GM12874 (cell line): ENCODE measurements around the gene TRIM40.

Experiments
- CTCF ChIP-seq: IDR thresholded peaks from 2 replicates; pipeline ENCODE4 v1.5.1; 2011; ENCODE audit warnings: low read depth, mild to moderate bottlenecking, control low read depth, low read length, moderate library complexity; ENCODE audit not compliant: insufficient read depth

Gene TRIM40

GRCh38 chr6:30178837-30179236, 42.9 kb downstream of the TRIM40 start:
- TF ChIP-seq CTCF, result no peak

- no peak for TF ChIP-seq CTCF
Measured at GRCh38 chr6:30180145-30180544, 44.2 kb downstream of the TRIM40 start.

GRCh38 chr6:30184417-30185031, 48.6 kb downstream of the TRIM40 start:
- TF ChIP-seq CTCF, result no peak

GRCh38 chr6:30185846-30186484, 50.0 kb downstream of the TRIM40 start:
- no peak for TF ChIP-seq CTCF

GRCh38 chr6:30188541-30188940, 52.6 kb downstream of the TRIM40 start:
- no peak for TF ChIP-seq CTCF

- no peak for TF ChIP-seq CTCF
Measured at GRCh38 chr6:30192076-30192475, 56.1 kb downstream of the TRIM40 start.

GRCh38 chr6:30194797-30195690, 59.1 kb downstream of the TRIM40 start:
- no peak for TF ChIP-seq CTCF
